Caco-2 (cell line): ENCODE data around the gene MTOR. TPM values are rescaled to one million over a fixed set of nuclear protein-coding genes. Genes with fewer than 3 reads are reported as not detected.
"Not testable (repeated sequence)": the region's sequence is repeated elsewhere in the genome, so short reads cannot be mapped to it uniquely, and the experiment has no call there.

ENCODE experiments used
- BruUV-seq: library from RNA; stranded (reverse); fragments of 400-500 nt; replicated peaks from 2 replicates; lab custom pipeline; 2021; lab: Mats Ljungman, UMichigan
- CTCF ChIA-PET: fragments of 300-600 bp; sonication (Branson Sonifier 250); formaldehyde crosslinking; loops from one replicate; lab custom pipeline; 2022; ENCODE audit warnings: antibody characterized with exemption; lab: Charles Lee
- POLR2A ChIA-PET: fragments of 300-600 bp; sonication (Branson Sonifier 250); formaldehyde crosslinking; loops from one replicate; lab custom pipeline; 2022; ENCODE audit warnings: antibody characterized with exemption; lab: Charles Lee
- DNase-seq, 2 experiments: peaks; one replicate each; pipeline versions ENCODE4 v3.0.0 to v3.0.0-alpha.2; 2020 to 2022
- H3K27me3 ChIP-seq: replicated peaks from 2 replicates; pipeline ENCODE4 v1.6.0; 2011; ENCODE audit warnings: low read length; ENCODE audit not compliant: control insufficient read depth, insufficient read depth
- H3K36me3 ChIP-seq: 2 replicates; pipeline ENCODE4 v1.5.1; 2011; ENCODE audit warnings: low read length; ENCODE audit not compliant: control insufficient read depth, insufficient read depth
- H3K4me1 ChIP-seq: fragments of 250-450 bp; sonication (Bioruptor Pico); 2 replicates; pipeline ENCODE4 v1.5.1; 2020; ENCODE audit warnings: mild to moderate bottlenecking
- H3K4me3 ChIP-seq: 2 replicates; pipeline ENCODE4 v1.5.1; 2011; ENCODE audit warnings: low read depth, mild to moderate bottlenecking, control low read depth, low read length
- H3K9me3 ChIP-seq: fragments of 250-450 bp; sonication (Bioruptor Pico); 2 replicates; pipeline ENCODE4 v1.5.1; 2020; ENCODE audit warnings: mild to moderate bottlenecking, moderate library complexity
- H3K27ac Mint-ChIP-seq: one replicate; pipeline ENCODE4 v1.8.0; 2022; ENCODE audit warnings: mixed read lengths; ENCODE audit not compliant: unreplicated experiment
- H3K27me3 Mint-ChIP-seq: one replicate; pipeline ENCODE4 v1.8.0; 2022; ENCODE audit warnings: mixed read lengths; ENCODE audit not compliant: insufficient read depth, unreplicated experiment
- H3K36me3 Mint-ChIP-seq: one replicate; pipeline ENCODE4 v1.8.0; 2022; ENCODE audit warnings: mild to moderate bottlenecking, mixed read lengths; ENCODE audit not compliant: insufficient read depth, unreplicated experiment
- H3K4me1 Mint-ChIP-seq: one replicate; pipeline ENCODE4 v1.8.0; 2022; ENCODE audit warnings: low read depth, mixed read lengths; ENCODE audit not compliant: unreplicated experiment
- H3K4me3 Mint-ChIP-seq: one replicate; pipeline ENCODE4 v1.8.0; 2022; ENCODE audit warnings: mild to moderate bottlenecking, moderate library complexity, mixed read lengths; ENCODE audit not compliant: unreplicated experiment
- H3K9me3 Mint-ChIP-seq: one replicate; pipeline ENCODE4 v1.8.0; 2022; ENCODE audit warnings: mixed read lengths; ENCODE audit not compliant: unreplicated experiment
- intact Hi-C: fragments of 100-400 bp; cut with micrococcal nuclease; formaldehyde crosslinking; loops from one replicate; pipeline ENCODE4 v1.10.0; 2022; ENCODE audit not compliant: unreplicated experiment
- total RNA-seq: library from RNA; stranded (reverse); gene quantifications from 2 replicates; pipeline ENCODE4 v1.2.3, GENCODE V29; 2022
- TF ChIP-seq, protein P1 (sequence below), 2 experiments: fragments of 200-600 bp in 1 of 2; IDR thresholded peaks; 1 replicate in 1 of 2; 2 replicates in 1 of 2; pipeline versions ENCODE4 v1.5.1 to v1.8.0; 2011 to 2022; ENCODE audit warnings: antibody characterized with exemption in 1 of 2, control low read depth in 1 of 2, inconsistent platforms in 1 of 2, low read depth in 1 of 2, low read length in 1 of 2, mild to moderate bottlenecking in 1 of 2, moderate library complexity in 1 of 2; ENCODE audit not compliant: insufficient read depth in 1 of 2, severe bottlenecking in 1 of 2, unreplicated experiment in 1 of 2

The MTOR gene
- total RNA-seq, 1 experiment from 2014 or later, result 45.7 TPM

DNA sequence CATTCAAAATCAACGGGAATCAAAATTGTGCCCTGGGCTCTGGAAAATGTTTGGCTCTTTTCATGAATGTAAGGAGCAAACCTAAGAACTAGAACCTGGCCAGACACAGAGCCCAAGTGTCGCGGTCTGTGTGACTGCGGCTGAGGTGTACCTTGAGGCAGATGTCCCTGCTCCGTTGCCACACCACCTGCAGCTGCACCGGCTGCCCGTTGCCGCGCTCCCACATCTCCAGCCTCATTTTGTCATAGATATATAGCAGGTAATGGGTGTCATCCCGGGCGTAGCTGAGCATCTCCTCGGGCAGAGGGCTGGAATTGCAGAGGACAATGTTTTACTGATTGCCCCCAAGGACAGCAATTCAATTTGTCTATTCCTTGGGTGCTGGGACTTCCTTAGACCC is 181.4 kb downstream of the MTOR start:
- no peaks in the 10 kb centered on the region for H3K27me3 ChIP-seq

GRCh38 chr1:11078631-11079030 is 183.7 kb downstream of the MTOR start:
- H3K27me3 Mint-ChIP-seq, result no peaks in the 10 kb centered on the region
- CTCF ChIA-PET, result interaction anchor here (0.8 kb wide), 1 partner anchor 41 kb away, joined by 3 read pairs; no protein-coding TSS in a partner anchor
- Histone ChIP-seq H3K4me3 (no peak overlapping the region), H3K9me3 (no peaks in the 10 kb centered on the region), H3K36me3 (peaks cover 2% of the 10 kb centered on the region; the same call in 1 of the 2 replicates), H3K27me3 (no peaks in the 10 kb centered on the region), H3K4me1 (no peaks in the 10 kb centered on the region)
- no peak overlapping the region for H3K27ac Mint-ChIP-seq
- no peaks in the 10 kb centered on the region for H3K9me3 Mint-ChIP-seq
- POLR2A ChIA-PET, result no interaction called here
- DNase-seq, result no peak
- TF ChIP-seq, protein P1, sequence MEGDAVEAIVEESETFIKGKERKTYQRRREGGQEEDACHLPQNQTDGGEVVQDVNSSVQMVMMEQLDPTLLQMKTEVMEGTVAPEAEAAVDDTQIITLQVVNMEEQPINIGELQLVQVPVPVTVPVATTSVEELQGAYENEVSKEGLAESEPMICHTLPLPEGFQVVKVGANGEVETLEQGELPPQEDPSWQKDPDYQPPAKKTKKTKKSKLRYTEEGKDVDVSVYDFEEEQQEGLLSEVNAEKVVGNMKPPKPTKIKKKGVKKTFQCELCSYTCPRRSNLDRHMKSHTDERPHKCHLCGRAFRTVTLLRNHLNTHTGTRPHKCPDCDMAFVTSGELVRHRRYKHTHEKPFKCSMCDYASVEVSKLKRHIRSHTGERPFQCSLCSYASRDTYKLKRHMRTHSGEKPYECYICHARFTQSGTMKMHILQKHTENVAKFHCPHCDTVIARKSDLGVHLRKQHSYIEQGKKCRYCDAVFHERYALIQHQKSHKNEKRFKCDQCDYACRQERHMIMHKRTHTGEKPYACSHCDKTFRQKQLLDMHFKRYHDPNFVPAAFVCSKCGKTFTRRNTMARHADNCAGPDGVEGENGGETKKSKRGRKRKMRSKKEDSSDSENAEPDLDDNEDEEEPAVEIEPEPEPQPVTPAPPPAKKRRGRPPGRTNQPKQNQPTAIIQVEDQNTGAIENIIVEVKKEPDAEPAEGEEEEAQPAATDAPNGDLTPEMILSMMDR (IDR thresholded peaks at IDR 0.05; ENCODE audit: insufficient read depth in 1 of 2, low read depth in 1 of 2, low read length in 1 of 2, severe bottlenecking in 1 of 2, unreplicated experiment in 1 of 2), result no peak
- H3K4me1 Mint-ChIP-seq, result no peaks in the 10 kb centered on the region
- H3K4me3 Mint-ChIP-seq, result no peak overlapping the region
- intact Hi-C loops, result no loop called here
- BruUV-seq, result no TSS peak
- H3K36me3 Mint-ChIP-seq, result peaks cover 63% of the 10 kb centered on the region

More for the DNA sequence above, 181.4 kb downstream of the MTOR start:
- H3K4me1 ChIP-seq, result no peaks in the 10 kb centered on the region
- no peak overlapping the region for H3K4me3 ChIP-seq
- POLR2A ChIA-PET, result interaction anchor here (0.5 kb wide), 1 partner anchor 16 kb away, joined by 4 read pairs; no protein-coding TSS in a partner anchor
- peaks cover 2% of the 10 kb centered on the region; the same call in 1 of the 2 replicates for H3K36me3 ChIP-seq
- H3K36me3 Mint-ChIP-seq, result peaks cover 57% of the 10 kb centered on the region
- no peaks in the 10 kb centered on the region for H3K9me3 ChIP-seq
- H3K27ac Mint-ChIP-seq, result no peak overlapping the region
- H3K27me3 Mint-ChIP-seq, result no peaks in the 10 kb centered on the region
- H3K4me3 Mint-ChIP-seq, result no peak overlapping the region
- no peak for DNase-seq
- H3K9me3 Mint-ChIP-seq, result no peaks in the 10 kb centered on the region
- no peaks in the 10 kb centered on the region for H3K4me1 Mint-ChIP-seq
- TF ChIP-seq, protein P1 (IDR thresholded peaks at IDR 0.05; ENCODE audit: insufficient read depth in 1 of 2, low read depth in 1 of 2, low read length in 1 of 2, severe bottlenecking in 1 of 2, unreplicated experiment in 1 of 2), result no peak
- intact Hi-C loops, result no loop called here
- CTCF ChIA-PET, result no interaction called here
- BruUV-seq, result no TSS peak

GRCh38 chr1:11073398-11073797 is 189.0 kb downstream of the MTOR start:
- H3K4me3 Mint-ChIP-seq, H3K9me3 ChIP-seq, H3K4me1 ChIP-seq, intact Hi-C loops, H3K27me3 ChIP-seq, POLR2A ChIA-PET, H3K36me3 ChIP-seq, BruUV-seq, H3K4me3 ChIP-seq, CTCF ChIA-PET, H3K27ac Mint-ChIP-seq, H3K27me3 Mint-ChIP-seq, H3K4me1 Mint-ChIP-seq, H3K9me3 Mint-ChIP-seq: not testable (repeated sequence)
- peak in 1 of 2 experiments; percentile 2 for DNase-seq
- peaks cover 65% of the 10 kb centered on the region for H3K36me3 Mint-ChIP-seq
